Retinal pigment epithelial cell (primary cell): Measurements from ENCODE around the gene KRTAP4-9.
"Not testable (repeated sequence)": the region's sequence is repeated elsewhere in the genome, so short reads cannot be mapped to it uniquely, and the experiment has no call there.

Experiments
- DNase-seq: peaks from one replicate; pipeline ENCODE4 v3.0.0-alpha.2; 2010; ENCODE audit warnings: low read depth
- H3K4me3 ChIP-seq: 2 replicates; pipeline ENCODE4 v1.5.1; 2011; ENCODE audit warnings: mild to moderate bottlenecking, low read length, control low read depth, moderate library complexity
- CTCF ChIP-seq: conservative IDR thresholded peaks from 2 replicates; pipeline ENCODE4 v1.5.1; 2011; ENCODE audit warnings: low read depth, low read length, control low read depth, inconsistent platforms

Gene KRTAP4-9

GRCh38 chr17:41107941-41108450, 2.8 kb downstream of the KRTAP4-9 start:
- no peak overlapping the region for H3K4me3 ChIP-seq
- TF ChIP-seq CTCF, result no peak

GRCh38 chr17:41108728-41109386, 3.7 kb downstream of the KRTAP4-9 start:
- H3K4me3 ChIP-seq, DNase-seq: not testable (repeated sequence)

More at GRCh38 chr17:41107941-41108450, 2.8 kb downstream of the KRTAP4-9 start:
- DNase-seq, result no peak

GRCh38 chr17:41111151-41111885, 6.1 kb downstream of the KRTAP4-9 start:
- no peak overlapping the region for H3K4me3 ChIP-seq
- no peak for TF ChIP-seq CTCF
- DNase-seq, result no peak

- H3K4me3 ChIP-seq, result no peak overlapping the region
- TF ChIP-seq CTCF, result no peak
- no peak for DNase-seq
Observed at GRCh38 chr17:41116297-41116696, 11.1 kb downstream of the KRTAP4-9 start.

GRCh38 chr17:41117846-41118386, 12.7 kb downstream of the KRTAP4-9 start, which contains the start of gene KRTAP4-11:
Gene KRTAP4-11 (minus strand): TSS chr17:41118373. CDS start chr17:41118315, 58 bp downstream.
- not testable (repeated sequence) for H3K4me3 ChIP-seq

GRCh38 chr17:41118721-41119120, 13.5 kb downstream of the KRTAP4-9 start:
- no peak for DNase-seq
- no peak overlapping the region for H3K4me3 ChIP-seq
- TF ChIP-seq CTCF, result no peak

More at GRCh38 chr17:41117846-41118386, 12.7 kb downstream of the KRTAP4-9 start, which contains the start of gene KRTAP4-11:
- not testable (repeated sequence) for DNase-seq

GRCh38 chr17:41119696-41120690, 14.8 kb downstream of the KRTAP4-9 start:
- not testable (repeated sequence) for H3K4me3 ChIP-seq, DNase-seq

GRCh38 chr17:41121742-41122141, 16.6 kb downstream of the KRTAP4-9 start:
- TF ChIP-seq CTCF, result no peak
- no peak for DNase-seq

GRCh38 chr17:41123292-41123990, 18.3 kb downstream of the KRTAP4-9 start:
- H3K4me3 ChIP-seq, DNase-seq: not testable (repeated sequence)

More at GRCh38 chr17:41121742-41122141, 16.6 kb downstream of the KRTAP4-9 start:
- no peak overlapping the region for H3K4me3 ChIP-seq

GRCh38 chr17:41123991-41124371, 18.8 kb downstream of the KRTAP4-9 start, which contains the start of gene KRTAP4-12:
Gene KRTAP4-12 (minus strand): TSS chr17:41124182. CDS start chr17:41124122, 60 bp downstream.
- not testable (repeated sequence) for DNase-seq, H3K4me3 ChIP-seq
